ENCODE results near the gene SYF2. TPM values are rescaled to one million over a fixed set of nuclear protein-coding genes. Genes with fewer than 3 reads are reported as not detected.
A peak's percentile ranks its signal among the peaks of the same experiment; 100 is the strongest.

Gene SYF2
- total and polyA plus RNA-seq, 2 of the 13 experiments (the other 11 are each of a cell fraction or from before 2014, with no cell fraction given), result 17.8 to 34.1 TPM

- no peak overlapping the region for H3K27ac ChIP-seq (ENCODE audit: extremely low read length, insufficient read depth, low read length)
- no peaks in the 10 kb centered on the region for H3K9me3 ChIP-seq (ENCODE audit: low read length)
- peak; percentile 8 for FAIRE-seq
- in situ Hi-C loops (cut with HindIII; ENCODE audit: extremely low pct_ligation_motif_present, low pct_unique_long_range_greater_than_20kb), result loop anchor here (5.0 kb wide), 2 partner anchors 38 to 88 kb away; no protein-coding TSS in a partner anchor
- peak; percentile 59; the same call in 2 of the 3 replicates for ATAC-seq
- H2AFZ ChIP-seq (ENCODE audit: low read length), result peak overlapping the region; percentile 19
- DNase-seq (ENCODE audit: low spot score), result peak; percentile 66
- TF ChIP-seq GATAD2A (CRISPR knock-in tag; IDR thresholded peaks at IDR 0.05) (peak; percentile 18; the same call in 1 of the 2 replicates), ATF4 (CRISPR knock-in tag; IDR thresholded peaks at IDR 0.05) (peak in 1 of 2 experiments; percentile 35; a peak in 1 of 4 replicates), STAG1 (CRISPR knock-in tag; IDR thresholded peaks at IDR 0.05) (peak; percentile 82), IKZF4 (CRISPR knock-in tag; IDR thresholded peaks at IDR 0.05; ENCODE audit: borderline replicate concordance, low read depth, not compliant biosample characterization) (no peak), RAD21 (CRISPR knock-in tag; IDR thresholded peaks at IDR 0.05) (peak; percentile 67), HNF4G (IDR thresholded peaks at IDR 0.05; ENCODE audit: borderline replicate concordance, low read depth, low read length) (no peak), HNF4G (CRISPR knock-in tag; IDR thresholded peaks at IDR 0.05; ENCODE audit: borderline replicate concordance, low read depth) (no peak), CTCF (CRISPR knock-in tag; IDR thresholded peaks at IDR 0.05) (peak; percentile 71), ZNF263 (CRISPR knock-in tag; IDR thresholded peaks at IDR 0.05) (no peak), SMC3 (IDR thresholded peaks at IDR 0.05; ENCODE audit: low read length) (peak; percentile 85), FOXK2 (IDR thresholded peaks at IDR 0.05) (no peak)
- 42% methylated on average over 9 of the region's 9 CpGs for WGBS (ENCODE audit: low lambda C conversion rate)
- BruUV-seq (replicated peaks), result no TSS peak
- POLR2A ChIA-PET, result interaction anchor here (1.0 to 2.9 kb wide), 4 partner anchors 28 to 86 kb away, joined by 3 to 13 read pairs (median 6); partner anchors contain the start of gene SYF2
- no peaks in the 10 kb centered on the region for H3K79me2 ChIP-seq (ENCODE audit: insufficient read depth, low read length)
- H3K4me3 ChIP-seq (replicated peaks in 1 of 3; ENCODE audit: insufficient read depth in 1 of 3, low read depth in 2 of 3, low read length in 3 of 3), result peak overlapping the region; percentile 18 to 52 (median 42); a peak in 4 of 6 replicates
- H3K4me1 ChIP-seq (ENCODE audit: insufficient read depth, low read length), result peaks cover 43% of the 10 kb centered on the region
- 0 out of 2 replicates have a peak overlapping the region, but pooled peaks have one; percentile 23 for H3K9ac ChIP-seq (ENCODE audit: insufficient read depth, low read depth, low read length)
- H4K20me1 ChIP-seq (ENCODE audit: insufficient read depth, low read length), result no peaks in the 10 kb centered on the region
- intact Hi-C loops (cut with micrococcal nuclease; ENCODE audit: unreplicated experiment), result loop anchor here (1.0 to 5.0 kb wide), 4 partner anchors 56 to 168 kb away; no protein-coding TSS in a partner anchor
- CTCF ChIA-PET (ENCODE audit: low intra/inter-chr PET ratio, low total read pairs), result interaction anchor here (0.5 to 2.9 kb wide), 6 partner anchors 20 to 170 kb away, joined by 3 to 55 read pairs (median 8); no protein-coding TSS in a partner anchor
- H3K27me3 ChIP-seq (ENCODE audit: control insufficient read depth in 1 of 2, insufficient read depth in 2 of 2, low read length in 2 of 2), result no peaks in the 10 kb centered on the region; a peak in 1 of 5 replicates
- H3K36me3 ChIP-seq (replicated peaks in 1 of 2; ENCODE audit: control insufficient read depth in 1 of 2, insufficient read depth in 2 of 2, low read length in 2 of 2), result no peaks in the 10 kb centered on the region
- H3K4me2 ChIP-seq (ENCODE audit: low read depth, low read length), result peak overlapping the region; percentile 79
These were observed 27.4 kb downstream of the SYF2 start for GRCh38 chr1:25204797-25205480.

All from HepG2 (cell line).